OCI-LY7 (cell line): ENCODE measurements around the gene PIK3AP1.

Experiments
- EZH2phosphoT487 ChIP-seq: fragments of 200-600 bp; sonication (generic); IDR thresholded peaks from 2 replicates; pipeline ENCODE4 v1.6.1; 2018; ENCODE audit warnings: low read depth, borderline replicate concordance, mild to moderate bottlenecking, mixed run types, antibody characterized with exemption, low read length, moderate library complexity, mixed read lengths
- TF ChIP-seq, protein P1 (sequence below): fragments of 200-600 bp; sonication (generic); conservative IDR thresholded peaks from 2 replicates; pipeline ENCODE4 v1.5.1; 2014; ENCODE audit warnings: mild to moderate bottlenecking, antibody characterized with exemption, low read length, moderate library complexity, mixed read lengths

DNA sequence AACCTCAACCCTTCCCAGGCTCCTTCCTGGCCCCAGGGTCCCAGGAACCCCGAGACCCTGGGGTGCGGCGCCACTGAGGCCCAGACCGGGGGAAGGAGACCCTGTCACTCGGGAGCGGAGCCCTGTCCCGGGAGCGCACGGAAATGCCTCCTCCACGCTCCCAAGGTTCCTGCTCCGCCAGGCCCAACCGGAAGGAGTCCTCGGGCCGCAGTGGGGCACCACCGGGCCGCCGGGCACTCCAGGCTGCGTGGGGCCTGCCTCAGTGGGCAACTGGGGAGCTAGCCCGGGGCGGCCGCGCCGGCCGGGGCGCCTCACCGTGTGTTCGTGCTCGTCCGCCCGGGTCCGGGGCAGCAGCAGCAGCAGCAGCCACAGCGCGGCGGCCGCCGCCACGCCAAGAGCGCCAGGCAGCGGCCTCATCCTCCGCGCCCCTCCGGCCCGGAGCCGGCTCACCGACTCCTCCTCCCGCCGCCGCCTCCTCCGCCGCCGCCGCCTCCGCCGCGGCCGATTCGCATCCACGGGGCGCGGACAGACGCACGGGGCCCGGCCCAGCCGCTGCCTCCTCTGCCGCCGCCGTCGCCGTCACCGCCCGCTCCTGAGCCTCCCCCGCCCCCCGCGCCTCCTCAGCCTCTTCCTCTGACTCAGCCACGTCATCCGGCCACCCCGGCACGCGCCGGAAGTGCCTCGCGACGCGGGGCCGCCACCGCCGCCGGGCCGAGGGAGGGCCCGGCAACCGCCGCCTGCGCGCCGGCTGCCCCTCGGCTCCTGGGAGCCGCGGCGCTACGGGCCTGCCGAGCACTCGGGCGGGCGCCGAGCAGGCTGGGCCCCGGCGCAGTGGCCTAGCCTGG lies 133.7 kb downstream of the PIK3AP1 start, which contains the start of gene TM9SF3:
- TF ChIP-seq, protein P1, sequence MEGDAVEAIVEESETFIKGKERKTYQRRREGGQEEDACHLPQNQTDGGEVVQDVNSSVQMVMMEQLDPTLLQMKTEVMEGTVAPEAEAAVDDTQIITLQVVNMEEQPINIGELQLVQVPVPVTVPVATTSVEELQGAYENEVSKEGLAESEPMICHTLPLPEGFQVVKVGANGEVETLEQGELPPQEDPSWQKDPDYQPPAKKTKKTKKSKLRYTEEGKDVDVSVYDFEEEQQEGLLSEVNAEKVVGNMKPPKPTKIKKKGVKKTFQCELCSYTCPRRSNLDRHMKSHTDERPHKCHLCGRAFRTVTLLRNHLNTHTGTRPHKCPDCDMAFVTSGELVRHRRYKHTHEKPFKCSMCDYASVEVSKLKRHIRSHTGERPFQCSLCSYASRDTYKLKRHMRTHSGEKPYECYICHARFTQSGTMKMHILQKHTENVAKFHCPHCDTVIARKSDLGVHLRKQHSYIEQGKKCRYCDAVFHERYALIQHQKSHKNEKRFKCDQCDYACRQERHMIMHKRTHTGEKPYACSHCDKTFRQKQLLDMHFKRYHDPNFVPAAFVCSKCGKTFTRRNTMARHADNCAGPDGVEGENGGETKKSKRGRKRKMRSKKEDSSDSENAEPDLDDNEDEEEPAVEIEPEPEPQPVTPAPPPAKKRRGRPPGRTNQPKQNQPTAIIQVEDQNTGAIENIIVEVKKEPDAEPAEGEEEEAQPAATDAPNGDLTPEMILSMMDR = no peak
- no peak for TF ChIP-seq EZH2phosphoT487
